ENCODE data around the gene SYTL2. TPM values are rescaled to one million over a fixed set of nuclear protein-coding genes. Genes with fewer than 3 reads are reported as not detected.

SYTL2 gene
- total RNA-seq, 1 donor from 2014 or later = 25.1 TPM

- Mint-ChIP-seq H3K27me3 (ENCODE audit: low read depth) (no peaks in the 10 kb centered on the region), H3K9me3 (ENCODE audit: low read depth) (peaks cover 3% of the 10 kb centered on the region), H3K27ac (ENCODE audit: unreplicated experiment) (no peak overlapping the region), H3K36me3 (ENCODE audit: low read depth) (peaks cover 5% of the 10 kb centered on the region), H3K4me1 (ENCODE audit: low read depth) (peaks cover 15% of the 10 kb centered on the region), H3K4me3 (ENCODE audit: unreplicated experiment) (no peak overlapping the region)
- DNase-seq (ENCODE audit: low spot score) = no peak
- TF ChIP-seq CTCF (IDR thresholded peaks at IDR 0.05) = no peak
These were observed 113.2 kb downstream of the SYTL2 start for GRCh38 chr11:85697747-85698146.

DNA sequence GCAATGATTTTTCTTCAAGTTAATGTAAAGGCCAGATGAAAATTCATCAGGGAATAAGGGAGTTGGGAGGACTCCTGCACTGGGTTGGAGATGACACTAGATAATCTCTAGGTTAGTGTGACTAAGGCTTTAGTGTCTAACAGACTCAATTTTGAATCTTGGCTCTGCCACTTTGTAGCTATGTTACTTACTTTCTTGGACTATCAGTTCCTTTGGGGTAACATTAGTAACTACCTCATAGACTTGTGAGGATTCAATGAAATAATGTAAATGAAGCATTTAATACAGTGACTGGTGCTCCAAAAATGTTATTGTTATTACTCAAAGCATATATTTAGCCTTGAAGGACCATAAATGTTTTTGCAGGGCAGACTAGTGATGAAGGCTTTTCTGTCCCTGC lies 115.4 kb downstream of the SYTL2 start:
- no peaks in the 10 kb centered on the region for H3K27me3 Mint-ChIP-seq (ENCODE audit: low read depth)

DNA sequence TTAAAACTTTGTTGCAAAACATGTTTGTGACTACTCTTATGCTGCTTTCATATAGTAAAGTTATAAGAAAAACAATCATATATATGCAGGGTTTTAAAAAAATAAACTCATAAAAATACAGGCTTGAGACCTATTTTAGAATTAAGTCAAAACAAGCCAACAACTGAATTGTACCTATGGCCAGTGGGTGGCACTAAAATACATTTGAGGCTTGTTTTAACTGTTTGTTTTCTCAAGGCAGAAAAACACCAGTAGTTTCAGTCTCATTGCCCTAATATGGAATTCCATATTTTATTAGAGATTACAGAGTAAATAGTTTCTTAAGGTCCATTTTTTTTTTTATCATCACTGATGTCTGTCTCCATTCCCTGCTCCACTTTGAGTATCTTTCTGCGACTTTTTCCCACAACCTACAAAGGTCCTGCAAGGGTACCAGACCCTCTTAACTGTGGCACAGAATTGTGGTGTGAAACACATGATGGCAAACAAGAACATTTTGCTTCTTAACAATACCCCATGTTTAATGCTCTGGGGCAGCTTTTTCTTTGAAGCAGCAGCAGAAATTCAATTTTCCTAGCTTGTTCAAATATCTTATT lies 116.5 kb downstream of the SYTL2 start:
- Mint-ChIP-seq H3K4me3 (ENCODE audit: unreplicated experiment) (no peak overlapping the region), H3K4me1 (ENCODE audit: low read depth) (peaks cover 15% of the 10 kb centered on the region), H3K27me3 (ENCODE audit: low read depth) (no peaks in the 10 kb centered on the region), H3K27ac (ENCODE audit: unreplicated experiment) (no peak overlapping the region), H3K36me3 (ENCODE audit: low read depth) (peaks cover 1% of the 10 kb centered on the region), H3K9me3 (ENCODE audit: low read depth) (no peaks in the 10 kb centered on the region)
- TF ChIP-seq CTCF (IDR thresholded peaks at IDR 0.05) = peak; percentile 89
- DNase-seq (ENCODE audit: low spot score) = no peak

More for the DNA sequence above, 115.4 kb downstream of the SYTL2 start:
- no peak overlapping the region for H3K27ac Mint-ChIP-seq (ENCODE audit: unreplicated experiment)
- no peak overlapping the region for H3K4me3 Mint-ChIP-seq (ENCODE audit: unreplicated experiment)
- no peak for DNase-seq (ENCODE audit: low spot score)
- H3K36me3 Mint-ChIP-seq (ENCODE audit: low read depth) = peaks cover 3% of the 10 kb centered on the region
- H3K4me1 Mint-ChIP-seq (ENCODE audit: low read depth) = peaks cover 15% of the 10 kb centered on the region
- TF ChIP-seq CTCF (IDR thresholded peaks at IDR 0.05) = no peak
- H3K9me3 Mint-ChIP-seq (ENCODE audit: low read depth) = no peaks in the 10 kb centered on the region

DNA sequence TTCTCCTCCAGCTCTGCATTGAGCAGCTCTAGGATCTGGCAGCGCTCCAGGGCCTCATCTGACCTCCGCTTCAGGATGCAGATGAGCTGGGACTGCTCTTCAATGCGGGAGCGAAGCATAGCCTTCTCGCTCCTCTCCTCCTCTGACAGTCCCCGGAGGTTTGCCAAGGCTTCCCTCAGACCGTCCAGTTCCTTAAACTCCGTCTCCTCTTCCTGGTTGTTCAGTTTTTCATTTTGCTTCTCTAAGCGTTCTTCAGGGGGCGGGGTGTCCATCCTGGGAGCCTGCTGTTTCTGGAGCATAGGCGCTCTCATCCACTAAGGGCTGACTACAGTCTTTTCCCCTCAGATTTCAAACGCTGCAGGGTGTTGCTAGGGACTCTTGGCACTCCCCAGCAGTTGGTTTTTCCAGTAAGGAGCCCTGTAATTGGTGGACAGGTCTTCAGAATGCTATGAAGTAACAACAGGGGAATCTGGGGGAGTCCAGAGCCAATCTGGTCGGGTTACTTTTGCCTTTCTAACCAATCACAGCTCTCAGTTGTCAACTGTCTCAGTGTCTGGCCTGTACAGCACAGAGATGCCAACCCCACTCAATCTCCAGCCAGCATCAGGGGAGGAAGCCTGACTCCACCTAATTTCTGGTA lies 125.0 kb downstream of the SYTL2 start, which contains the start of gene CCDC89:
Gene CCDC89, minus strand, starts transcription at position 376 of the 640 bp plus-strand sequence. Its CDS starts 65 bp downstream, at position 311.
- Mint-ChIP-seq H3K27ac (ENCODE audit: unreplicated experiment) (no peak within 1 kb of the TSS), H3K9me3 (ENCODE audit: low read depth) (no peaks in the 10 kb centered on the region), H3K4me3 (ENCODE audit: unreplicated experiment) (no peak within 1 kb of the TSS), H3K4me1 (ENCODE audit: low read depth) (peaks cover 2% of the 10 kb centered on the region), H3K36me3 (ENCODE audit: low read depth) (no peaks in the 10 kb centered on the region), H3K27me3 (ENCODE audit: low read depth) (no peaks in the 10 kb centered on the region)
- no peak for DNase-seq (ENCODE audit: low spot score)
- TF ChIP-seq CTCF (IDR thresholded peaks at IDR 0.05) = no peak

GRCh38 chr11:85685125-85685819 lies 125.7 kb downstream of the SYTL2 start:
- H3K27ac Mint-ChIP-seq (ENCODE audit: unreplicated experiment) = no peak overlapping the region
- no peaks in the 10 kb centered on the region for H3K27me3 Mint-ChIP-seq (ENCODE audit: low read depth)
- peaks cover 4% of the 10 kb centered on the region for H3K4me1 Mint-ChIP-seq (ENCODE audit: low read depth)
- no peaks in the 10 kb centered on the region for H3K9me3 Mint-ChIP-seq (ENCODE audit: low read depth)
- no peak for DNase-seq (ENCODE audit: low spot score)
- no peak overlapping the region for H3K4me3 Mint-ChIP-seq (ENCODE audit: unreplicated experiment)
- TF ChIP-seq CTCF (IDR thresholded peaks at IDR 0.05) = no peak
- H3K36me3 Mint-ChIP-seq (ENCODE audit: low read depth) = no peaks in the 10 kb centered on the region
